GM13977 (cell line): Measurements from ENCODE around the gene CD14.
"Not testable (repeated sequence)": the region's sequence is repeated elsewhere in the genome, so short reads cannot be mapped to it uniquely, and the experiment has no call there.

Experiments
- DNase-seq: peaks from one replicate; pipeline ENCODE4 v3.0.0; 2012; ENCODE audit warnings: low spot score
- in situ Hi-C: fragments of 300-500 bp; cut with MboI; formaldehyde crosslinking; loops from one replicate; pipeline ENCODE4 v1.12.0; 2022; ENCODE audit warnings: low sequenced_read_pairs, low pct_unique_long_range_greater_than_20kb, mixed read lengths, inconsistent platforms; ENCODE audit not compliant: unreplicated experiment
- TF ChIP-seq, protein P1 (sequence below): IDR thresholded peaks from 2 replicates; pipeline ENCODE4 v1.5.1; 2012; ENCODE audit warnings: mild to moderate bottlenecking, control low read depth; ENCODE audit not compliant: insufficient read depth; ENCODE audit errors: extremely low read depth, missing control alignments

Gene CD14

DNA sequence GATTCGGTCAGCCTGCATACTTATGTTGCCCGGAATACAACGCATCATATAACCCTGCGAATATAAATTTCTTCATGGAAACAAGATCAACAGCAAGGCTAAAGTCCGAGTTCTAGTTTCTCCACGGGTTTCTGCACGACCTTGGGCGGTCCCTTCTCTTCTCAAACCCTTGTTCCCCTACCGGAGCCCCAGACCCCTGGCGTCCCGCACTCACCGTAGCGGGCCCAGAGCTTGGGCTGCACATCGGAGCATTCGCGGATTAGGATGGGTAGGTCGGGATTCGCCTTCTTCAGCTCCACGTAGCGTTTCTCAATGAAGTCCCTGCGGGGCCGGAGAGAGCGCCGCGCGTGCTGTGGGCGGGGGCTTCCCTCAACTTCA is 14.1 kb upstream of the CD14 start:
- in situ Hi-C loops, result no loop called here
- TF ChIP-seq, protein P1, sequence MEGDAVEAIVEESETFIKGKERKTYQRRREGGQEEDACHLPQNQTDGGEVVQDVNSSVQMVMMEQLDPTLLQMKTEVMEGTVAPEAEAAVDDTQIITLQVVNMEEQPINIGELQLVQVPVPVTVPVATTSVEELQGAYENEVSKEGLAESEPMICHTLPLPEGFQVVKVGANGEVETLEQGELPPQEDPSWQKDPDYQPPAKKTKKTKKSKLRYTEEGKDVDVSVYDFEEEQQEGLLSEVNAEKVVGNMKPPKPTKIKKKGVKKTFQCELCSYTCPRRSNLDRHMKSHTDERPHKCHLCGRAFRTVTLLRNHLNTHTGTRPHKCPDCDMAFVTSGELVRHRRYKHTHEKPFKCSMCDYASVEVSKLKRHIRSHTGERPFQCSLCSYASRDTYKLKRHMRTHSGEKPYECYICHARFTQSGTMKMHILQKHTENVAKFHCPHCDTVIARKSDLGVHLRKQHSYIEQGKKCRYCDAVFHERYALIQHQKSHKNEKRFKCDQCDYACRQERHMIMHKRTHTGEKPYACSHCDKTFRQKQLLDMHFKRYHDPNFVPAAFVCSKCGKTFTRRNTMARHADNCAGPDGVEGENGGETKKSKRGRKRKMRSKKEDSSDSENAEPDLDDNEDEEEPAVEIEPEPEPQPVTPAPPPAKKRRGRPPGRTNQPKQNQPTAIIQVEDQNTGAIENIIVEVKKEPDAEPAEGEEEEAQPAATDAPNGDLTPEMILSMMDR, result no peak
- no peak for DNase-seq

DNA sequence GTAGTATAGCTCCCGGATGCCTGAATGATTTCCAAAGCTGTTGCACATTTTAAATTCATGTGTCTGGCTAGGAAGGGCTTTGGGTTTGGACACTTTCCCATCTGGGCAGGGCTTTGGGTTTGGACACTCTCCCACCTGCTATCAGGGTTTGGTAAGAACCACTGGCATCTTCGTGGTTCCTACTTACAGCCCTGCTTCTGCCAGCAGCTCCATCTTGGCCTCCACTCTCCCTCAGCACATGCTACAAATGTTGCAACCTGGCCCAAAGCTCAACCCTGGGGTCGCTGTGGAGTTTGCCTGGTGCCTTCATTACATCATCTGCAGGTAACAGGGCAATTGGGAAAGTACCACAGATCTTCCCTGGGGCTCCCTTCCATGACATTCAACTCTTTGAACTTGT is 9.7 kb upstream of the CD14 start:
- TF ChIP-seq, protein P1, result no peak
- no peak for DNase-seq
- in situ Hi-C loops, result no loop called here

DNA sequence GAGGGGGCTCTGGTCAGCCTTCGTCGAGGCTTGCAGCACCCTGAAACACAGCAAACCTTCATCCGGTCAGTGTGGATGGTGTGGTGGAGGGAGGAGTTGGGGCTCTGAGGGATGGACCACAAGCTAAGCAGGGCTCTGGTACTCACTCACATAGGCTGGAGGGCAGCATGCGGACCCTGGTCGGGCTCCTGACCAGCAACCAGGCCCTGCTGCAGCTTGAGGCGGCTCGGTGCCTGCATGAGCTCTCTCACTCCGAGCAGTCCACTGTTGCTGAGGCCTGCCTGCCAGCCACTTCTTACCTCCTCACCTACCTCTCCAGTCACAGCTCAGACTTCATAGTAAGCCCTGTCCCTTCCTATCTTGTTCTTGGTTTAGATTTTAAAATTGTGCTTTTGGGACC is 8.7 kb upstream of the CD14 start:
- in situ Hi-C loops, result no loop called here
- TF ChIP-seq, protein P1, result no peak
- DNase-seq, result no peak

DNA sequence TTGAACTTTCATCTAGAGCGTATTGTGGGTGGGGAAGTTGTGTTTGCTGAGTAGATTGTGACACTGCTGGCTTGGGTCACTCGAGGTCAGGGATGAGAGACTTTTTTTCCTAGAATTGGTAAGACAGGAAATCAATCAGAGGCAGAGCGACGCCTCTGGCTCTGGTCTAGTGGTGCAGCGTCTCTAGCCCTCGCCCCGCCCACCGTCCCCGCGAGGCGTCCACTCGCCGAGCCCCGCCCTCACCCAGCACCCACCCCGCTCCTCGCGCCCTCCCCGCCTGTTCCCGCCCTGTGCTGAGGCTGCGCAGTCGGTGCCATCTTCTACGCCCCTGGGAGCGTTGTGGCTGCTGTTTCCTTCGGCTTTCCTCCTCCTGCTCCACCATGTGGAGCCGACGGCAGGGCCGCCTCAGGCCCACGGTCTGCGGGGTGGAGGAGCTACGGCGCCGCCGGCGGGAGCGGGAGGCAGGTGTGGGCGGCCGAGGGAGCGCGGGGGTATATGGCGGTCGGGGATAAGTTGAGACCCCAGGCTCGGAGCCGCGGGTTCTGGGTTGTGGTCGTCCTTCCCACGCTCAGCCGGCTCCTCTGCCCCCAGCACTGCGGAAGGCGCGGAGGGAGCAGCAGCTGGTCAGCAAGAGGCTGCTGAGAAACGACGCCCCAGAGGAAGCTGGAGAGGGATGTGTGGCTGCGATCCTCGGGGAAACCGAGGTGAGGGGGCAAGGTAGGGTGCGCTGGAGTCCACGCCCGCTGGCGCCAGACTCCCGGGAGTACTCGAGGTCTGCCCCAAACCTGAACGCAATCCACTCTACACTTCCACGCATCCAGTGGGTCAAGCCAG is 6.4 kb upstream of the CD14 start, which contains the start of gene TMCO6:
Gene TMCO6, plus strand, starts transcription at position 304 of the 834 bp plus-strand sequence. Its CDS starts 77 bp downstream, at position 381.
- in situ Hi-C loops, result loop anchor here (10.0 kb wide), 1 partner anchor 265 kb away; no protein-coding TSS in a partner anchor
- TF ChIP-seq, protein P1, result peak; percentile 60
- peak; percentile 99 for DNase-seq

DNA sequence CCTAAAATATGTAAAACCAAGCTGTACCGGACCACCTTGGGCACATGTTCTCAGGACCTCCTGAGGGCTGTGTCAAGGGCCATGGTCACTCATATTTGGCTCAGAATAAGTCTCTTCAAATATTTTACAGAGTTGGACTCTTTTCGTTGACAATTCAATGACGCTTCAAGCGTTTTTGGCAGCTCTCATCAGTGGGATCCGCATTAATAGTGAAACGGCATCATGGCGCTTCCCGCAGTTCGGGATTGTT is 5.8 kb upstream of the CD14 start:
- in situ Hi-C loops, result loop anchor here (10.0 kb wide), 1 partner anchor 264 kb away; no protein-coding TSS in a partner anchor
- DNase-seq, result not testable (repeated sequence)

DNA sequence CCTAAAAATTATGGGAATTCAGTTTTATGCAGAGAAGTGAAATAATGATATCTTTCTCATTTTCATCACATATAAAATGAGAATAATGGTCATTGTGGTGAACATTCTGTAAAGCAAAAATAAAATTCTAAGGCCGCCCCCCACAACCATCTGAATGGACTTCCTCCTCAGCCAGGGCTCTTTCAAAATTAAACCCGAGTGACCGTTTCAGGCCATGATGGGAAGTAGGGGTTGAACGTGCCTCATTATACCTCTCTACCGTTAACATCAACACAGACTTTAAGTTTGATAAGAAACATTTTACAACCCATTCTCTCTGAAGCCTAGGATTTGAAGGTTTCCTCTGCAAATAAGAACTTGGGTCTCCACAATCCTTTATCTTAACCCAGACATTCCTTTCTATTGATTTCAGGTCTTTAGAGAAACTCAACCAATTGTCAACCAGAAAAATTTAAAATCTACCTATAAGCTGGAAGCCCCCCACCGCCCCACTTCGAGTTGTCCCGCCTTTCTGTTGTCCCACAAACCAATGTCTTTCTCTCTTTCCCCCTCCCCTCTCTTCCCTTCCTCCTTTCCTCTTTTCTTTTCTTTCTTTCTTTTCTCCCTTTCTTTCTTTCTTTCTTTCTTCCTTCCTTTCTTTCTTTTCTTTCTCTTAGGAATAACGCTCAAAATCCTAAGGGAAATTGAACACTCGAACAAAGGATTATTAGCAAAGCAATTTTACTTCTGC is 4.6 kb upstream of the CD14 start:
- TF ChIP-seq, protein P1, result no peak
- in situ Hi-C loops, result loop anchor here (10.0 kb wide), 1 partner anchor 263 kb away; no protein-coding TSS in a partner anchor
- no peak for DNase-seq
